Smooth muscle cell (in vitro differentiated cells): ENCODE data around the gene TSPAN31. TPM values are rescaled to one million over a fixed set of nuclear protein-coding genes. Genes with fewer than 3 reads are reported as not detected.

ENCODE experiments used
- DNase-seq: peaks from one replicate; lab custom pipeline; 2025; ENCODE audit not compliant: unreplicated experiment; lab: John Stamatoyannopoulos, UW
- H2AFZ ChIP-seq: fragments of 200-600 bp; sonication (generic); 2 replicates; pipeline ENCODE4 v1.6.0; 2016; ENCODE audit warnings: antibody characterized with exemption, low read depth, mild to moderate bottlenecking
- H3F3A ChIP-seq: fragments of 200-600 bp; sonication (generic); 2 replicates; pipeline ENCODE4 v1.6.0; 2017; ENCODE audit warnings: antibody characterized with exemption, low read depth
- H3K27ac ChIP-seq: fragments of 200-600 bp; sonication (generic); 2 replicates; pipeline ENCODE4 v1.5.1; 2016; ENCODE audit warnings: low read depth, mild to moderate bottlenecking
- H3K27me3 ChIP-seq: fragments of 200-600 bp; sonication (generic); 2 replicates; pipeline ENCODE4 v1.6.1; 2016; ENCODE audit warnings: low read depth, mild to moderate bottlenecking
- H3K36me3 ChIP-seq: fragments of 200-600 bp; sonication (generic); 2 replicates; pipeline ENCODE4 v1.5.1; 2016; ENCODE audit warnings: low read depth
- H3K4me1 ChIP-seq: fragments of 200-600 bp; sonication (generic); 2 replicates; pipeline ENCODE4 v1.5.1; 2016; ENCODE audit warnings: low read depth
- H3K4me2 ChIP-seq: fragments of 200-600 bp; sonication (generic); 2 replicates; pipeline ENCODE4 v1.6.0; 2016; ENCODE audit warnings: mild to moderate bottlenecking
- H3K4me3 ChIP-seq: fragments of 200-600 bp; sonication (generic); 2 replicates; pipeline ENCODE4 v1.5.1; 2016; ENCODE audit warnings: mild to moderate bottlenecking
- H3K79me2 ChIP-seq: fragments of 200-600 bp; sonication (generic); 2 replicates; pipeline ENCODE4 v1.6.0; 2016; ENCODE audit warnings: low read depth, mild to moderate bottlenecking
- H3K9ac ChIP-seq: fragments of 200-600 bp; sonication (generic); 2 replicates; pipeline ENCODE4 v1.6.0; 2016; ENCODE audit warnings: low read depth
- H3K9me3 ChIP-seq: fragments of 200-600 bp; sonication (generic); replicated peaks from 2 replicates; pipeline ENCODE4 v1.5.1; 2016; ENCODE audit warnings: low read depth
- H4K20me1 ChIP-seq: fragments of 200-600 bp; sonication (generic); 2 replicates; pipeline ENCODE4 v1.6.0; 2016; ENCODE audit warnings: low read depth
- CTCF ChIP-seq: fragments of 200-600 bp; sonication (generic); IDR thresholded peaks from 2 replicates; pipeline ENCODE4 v1.5.1; 2017; ENCODE audit warnings: borderline replicate concordance, mild to moderate bottlenecking, antibody characterized with exemption; ENCODE audit not compliant: insufficient read depth, poor library complexity, severe bottlenecking
- WGBS: methylation state at CpG from one replicate; pipeline ENCODE4 v1.1.7; 2016; ENCODE audit warnings: low lambda C conversion rate; 5-methylcytosine and 5-hydroxymethylcytosine counted together
- polyA plus RNA-seq: library from polyadenylated mRNA; unstranded; fragments of >200 nt; fragmentation: Nextera tagmentation; extraction: Ambion mirVana; gene quantifications from 2 replicates; pipeline ENCODE4 v1.2.1, GENCODE V29; 2016
- total RNA-seq: library from RNA; depleted of rRNA; stranded (reverse); fragments of >200 nt; gene quantifications from 2 replicates; pipeline ENCODE4 v1.2.3, GENCODE V29; 2014

The TSPAN31 gene
- total and polyA plus RNA-seq, 2 experiments from 2014 or later: 55.1 to 68.0 TPM

DNA sequence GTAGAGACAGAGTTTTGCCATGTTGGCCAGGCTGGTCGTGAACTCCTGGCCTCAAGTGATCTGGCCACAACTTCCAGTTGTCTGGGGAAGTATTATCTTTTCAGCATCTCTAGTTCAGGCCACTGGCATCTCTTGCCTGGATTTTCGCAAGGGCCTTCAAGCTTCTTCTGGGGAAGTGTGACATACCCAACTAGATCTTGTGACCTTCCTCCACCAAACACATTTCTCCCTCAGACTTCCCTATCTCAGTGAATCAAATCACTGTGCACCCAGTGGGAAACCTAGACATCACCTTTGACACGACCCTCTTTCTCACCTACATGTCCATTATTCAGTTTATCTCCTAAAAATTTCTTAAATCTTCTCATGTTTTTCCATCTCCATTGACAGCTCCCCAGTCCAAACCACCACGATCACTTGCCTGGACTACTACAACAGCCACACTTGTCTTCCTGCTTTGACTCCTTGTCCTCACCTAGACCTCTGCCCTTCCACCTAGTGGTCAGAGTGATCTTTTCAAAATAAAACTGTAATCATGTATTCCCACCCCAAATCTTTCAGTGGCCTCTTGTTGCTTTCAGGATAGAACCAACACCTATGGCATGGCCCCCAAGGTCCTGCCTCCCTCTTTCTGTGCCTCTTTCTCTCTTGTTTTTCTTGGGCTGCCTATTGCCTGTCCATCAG is 30.9 kb downstream of the TSPAN31 start:
- Histone ChIP-seq H3K36me3 (no peaks in the 10 kb centered on the region), H3F3A (no peaks in the 10 kb centered on the region), H3K4me3 (no peak overlapping the region), H3K27ac (no peak overlapping the region), H3K4me1 (no peaks in the 10 kb centered on the region), H2AFZ (no peak overlapping the region), H3K9ac (no peak overlapping the region), H3K79me2 (no peaks in the 10 kb centered on the region), H3K9me3 (no peaks in the 10 kb centered on the region), H4K20me1 (no peaks in the 10 kb centered on the region), H3K4me2 (no peak overlapping the region), H3K27me3 (no peaks in the 10 kb centered on the region)
- DNase-seq: no peak
- TF ChIP-seq CTCF: no peak
- WGBS: 87% methylated on average over 4 of the region's 4 CpGs

DNA sequence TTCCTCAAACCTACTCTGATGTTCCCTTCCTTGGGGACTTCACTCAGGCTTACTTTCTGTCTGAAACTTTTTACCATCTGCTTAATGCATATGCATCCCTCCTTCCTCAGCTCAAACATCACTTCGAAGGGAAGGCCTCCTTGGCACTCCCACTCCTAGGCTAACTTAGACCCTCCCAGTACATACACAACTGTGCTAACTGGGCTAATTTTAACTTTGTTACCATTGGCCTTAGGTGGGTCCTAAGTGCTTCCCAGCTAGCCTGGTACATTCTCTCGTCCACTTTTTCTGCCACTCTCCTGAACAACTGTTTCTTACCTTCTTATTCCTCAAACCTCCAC is 31.4 kb downstream of the TSPAN31 start:
- H3K9me3 ChIP-seq: no peaks in the 10 kb centered on the region
- H3K27ac ChIP-seq: no peak overlapping the region

DNA sequence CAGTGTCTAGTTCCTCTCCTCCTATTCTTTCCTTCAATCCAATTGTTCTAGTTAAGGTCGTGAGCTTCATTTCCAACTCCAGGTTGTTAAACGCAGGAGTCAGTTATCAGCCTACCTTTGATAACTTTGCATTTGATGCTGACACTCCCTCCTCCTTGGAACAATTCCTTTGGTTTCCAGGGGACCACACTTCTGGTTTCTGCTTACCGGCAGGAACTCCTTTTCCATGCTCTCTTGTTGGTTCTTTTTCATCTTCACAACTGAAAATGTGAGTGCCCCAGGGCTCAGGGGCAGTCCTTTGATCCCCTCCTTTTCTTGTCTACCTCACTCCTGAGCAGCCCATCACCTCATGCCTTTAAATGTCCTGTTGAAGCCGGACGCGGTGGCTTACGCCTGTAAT is 32.5 kb downstream of the TSPAN31 start:
- Histone ChIP-seq H3K36me3 (no peaks in the 10 kb centered on the region), H4K20me1 (no peaks in the 10 kb centered on the region), H3K4me1 (no peaks in the 10 kb centered on the region), H3K9ac (no peak overlapping the region), H3K27ac (no peak overlapping the region), H3K27me3 (no peaks in the 10 kb centered on the region), H3F3A (no peaks in the 10 kb centered on the region), H3K4me3 (no peak overlapping the region), H3K79me2 (no peaks in the 10 kb centered on the region), H2AFZ (no peak overlapping the region), H3K4me2 (no peak overlapping the region), H3K9me3 (no peaks in the 10 kb centered on the region)
- no peak for TF ChIP-seq CTCF
- WGBS: 95% methylated on average over 7 of the region's 7 CpGs
- DNase-seq: no peak

More for the DNA sequence above, 31.4 kb downstream of the TSPAN31 start:
- no peak overlapping the region for H3K4me2 ChIP-seq
- no peak overlapping the region for H3K9ac ChIP-seq
- no peaks in the 10 kb centered on the region for H3F3A ChIP-seq
- no peak for TF ChIP-seq CTCF
- no peaks in the 10 kb centered on the region for H3K79me2 ChIP-seq
- DNase-seq: no peak
- no peaks in the 10 kb centered on the region for H3K4me1 ChIP-seq
- no peaks in the 10 kb centered on the region for H3K36me3 ChIP-seq
- no peak overlapping the region for H2AFZ ChIP-seq
- 93% methylated on average over 2 of the region's 2 CpGs for WGBS
- H3K4me3 ChIP-seq: no peak overlapping the region
- H3K27me3 ChIP-seq: no peaks in the 10 kb centered on the region
- no peaks in the 10 kb centered on the region for H4K20me1 ChIP-seq

DNA sequence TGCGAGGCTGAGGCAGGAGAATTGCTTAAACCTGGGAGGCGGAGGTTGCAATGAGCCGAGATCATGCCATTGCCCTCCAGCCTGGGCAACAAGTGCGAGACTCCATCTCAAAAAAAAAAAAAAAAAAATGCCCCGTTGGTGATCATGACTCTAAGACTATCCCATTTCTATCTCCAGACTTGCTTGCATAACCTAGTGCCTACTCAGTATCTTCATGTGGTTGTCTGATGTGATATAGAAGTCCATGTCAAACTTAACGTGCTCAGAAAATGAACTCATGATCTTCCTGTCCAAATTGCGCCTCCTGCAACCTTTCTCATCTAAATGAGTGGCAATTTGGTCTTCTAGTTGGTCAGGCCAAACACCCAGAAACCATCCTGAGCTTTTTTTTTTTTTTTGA is 33.1 kb downstream of the TSPAN31 start:
- Histone ChIP-seq H3K27ac (no peak overlapping the region), H3K36me3 (no peaks in the 10 kb centered on the region), H3K9ac (no peak overlapping the region), H4K20me1 (no peaks in the 10 kb centered on the region), H3K79me2 (peaks cover 2% of the 10 kb centered on the region), H2AFZ (no peak overlapping the region), H3K9me3 (no peaks in the 10 kb centered on the region), H3K4me3 (no peak overlapping the region), H3K4me1 (no peaks in the 10 kb centered on the region), H3F3A (no peaks in the 10 kb centered on the region), H3K4me2 (no peak overlapping the region), H3K27me3 (no peaks in the 10 kb centered on the region)
- no peak for TF ChIP-seq CTCF
- WGBS: 90% methylated on average over 7 of the region's 7 CpGs
- no peak for DNase-seq
